Brain pericyte (primary cell): Measurements from ENCODE around the gene RHCE.
"Not testable (repeated sequence)": the region's sequence is repeated elsewhere in the genome, so short reads cannot be mapped to it uniquely, and the experiment has no call there.

Experiments used
- DNase-seq: peaks from one replicate; pipeline ENCODE4 v3.0.0-alpha.2; 2012; ENCODE audit warnings: low read depth, low spot score

The RHCE gene

DNA sequence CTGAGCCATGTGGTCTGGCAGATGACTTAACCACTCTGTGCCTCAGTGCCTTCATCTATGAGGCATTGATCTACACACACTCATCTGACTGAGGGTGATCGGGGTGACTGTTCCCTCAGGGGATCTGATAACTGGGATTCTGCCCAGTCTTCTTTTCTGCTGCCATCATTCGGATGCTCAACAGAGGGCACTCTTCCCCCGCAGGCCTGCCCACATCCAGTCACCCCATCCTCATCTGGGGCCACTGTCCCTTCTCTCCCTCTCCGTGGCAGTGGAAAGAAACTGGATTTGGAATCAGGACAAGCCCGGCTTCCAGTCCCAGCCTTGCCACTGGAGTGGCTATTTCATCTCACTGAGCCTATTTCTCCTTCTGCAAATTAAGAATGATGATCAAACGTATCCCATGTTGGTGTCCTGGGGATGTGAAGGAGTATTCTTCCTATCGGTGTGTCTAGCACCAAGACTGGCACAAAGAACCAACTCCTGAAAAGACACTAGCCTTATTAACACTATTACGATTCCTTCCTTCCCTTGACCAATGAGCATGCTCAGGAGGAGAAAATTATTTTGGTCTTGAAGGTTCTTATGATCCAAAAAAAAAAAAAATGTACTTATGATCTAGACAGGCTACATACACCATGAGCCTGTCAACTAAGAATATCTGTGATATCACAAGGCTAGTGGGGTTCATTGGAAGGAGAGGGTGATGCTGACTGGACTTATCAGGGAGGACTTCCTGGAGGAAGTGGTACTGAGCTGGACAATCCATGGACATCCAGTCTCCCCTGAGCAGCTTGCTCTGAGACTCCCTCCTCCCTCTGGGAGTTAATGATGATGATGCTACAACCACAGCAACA is 17.4 kb downstream of the RHCE start:
- DNase-seq, result not testable (repeated sequence)

- not testable (repeated sequence) for DNase-seq
These were observed 22.5 kb downstream of the RHCE start for GRCh38 chr1:25398079-25398478.

GRCh38 chr1:25397549-25397948 is 23.1 kb downstream of the RHCE start:
- not testable (repeated sequence) for DNase-seq

GRCh38 chr1:25392841-25393240 is 27.8 kb downstream of the RHCE start:
- DNase-seq, result no peak

DNA sequence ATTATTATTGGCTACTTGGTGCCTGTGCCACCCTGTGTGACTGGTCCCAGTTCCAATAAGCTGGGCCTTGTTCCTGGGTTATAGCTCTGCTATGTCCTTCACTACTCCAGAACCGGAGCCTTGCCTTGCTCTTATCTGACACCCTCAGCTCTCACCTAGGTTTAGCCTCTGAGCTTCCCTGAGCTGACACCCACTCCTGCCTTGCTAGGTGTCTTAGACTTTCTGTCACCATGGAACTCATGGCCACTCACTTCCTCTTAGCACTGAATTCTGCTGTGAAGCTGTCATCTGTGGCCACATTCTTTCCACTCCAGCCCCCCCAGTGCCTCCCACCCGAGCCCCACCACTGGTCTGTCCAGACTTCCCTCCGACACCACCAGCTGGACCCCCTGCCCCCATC is 30.9 kb downstream of the RHCE start:
- not testable (repeated sequence) for DNase-seq

DNA sequence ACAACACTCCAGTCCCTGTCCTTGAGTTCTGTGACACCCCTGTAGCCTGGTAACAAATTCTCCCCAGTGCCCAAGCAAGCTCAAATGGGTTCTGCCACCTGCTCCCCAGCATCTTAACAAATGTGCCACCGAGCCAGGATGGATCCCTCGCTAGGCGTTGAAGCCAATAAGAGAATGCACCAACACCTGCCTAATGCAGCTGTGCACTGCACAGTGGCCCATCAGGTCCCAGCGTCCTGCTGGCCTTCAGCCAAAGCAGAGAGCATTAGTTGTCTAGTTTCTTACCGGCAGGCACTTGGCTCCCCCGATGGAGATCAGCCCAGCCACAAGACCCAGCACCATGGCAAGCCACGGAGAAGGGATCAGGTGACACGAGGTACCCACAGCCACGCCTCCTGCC is 31.9 kb downstream of the RHCE start:
- DNase-seq, result not testable (repeated sequence)

DNA sequence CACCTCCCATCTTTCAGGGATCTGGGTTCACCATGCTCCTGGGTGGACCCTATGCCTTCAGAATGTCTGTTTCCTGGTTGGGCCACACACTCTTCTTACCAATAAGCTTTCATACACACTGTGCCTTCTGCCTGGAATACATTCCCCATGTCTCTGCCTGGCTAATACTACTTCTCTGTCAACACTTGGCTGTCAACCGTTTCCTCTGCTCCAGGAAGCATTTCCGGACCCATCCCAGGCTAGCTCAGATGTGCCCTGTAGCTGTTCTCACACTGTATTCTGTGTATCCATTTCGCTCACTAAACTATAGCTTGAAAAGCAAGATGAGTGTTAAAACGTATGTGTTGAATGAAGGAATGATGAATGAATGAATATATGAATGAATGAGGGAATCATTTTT is 33.5 kb downstream of the RHCE start:
- not testable (repeated sequence) for DNase-seq

DNA sequence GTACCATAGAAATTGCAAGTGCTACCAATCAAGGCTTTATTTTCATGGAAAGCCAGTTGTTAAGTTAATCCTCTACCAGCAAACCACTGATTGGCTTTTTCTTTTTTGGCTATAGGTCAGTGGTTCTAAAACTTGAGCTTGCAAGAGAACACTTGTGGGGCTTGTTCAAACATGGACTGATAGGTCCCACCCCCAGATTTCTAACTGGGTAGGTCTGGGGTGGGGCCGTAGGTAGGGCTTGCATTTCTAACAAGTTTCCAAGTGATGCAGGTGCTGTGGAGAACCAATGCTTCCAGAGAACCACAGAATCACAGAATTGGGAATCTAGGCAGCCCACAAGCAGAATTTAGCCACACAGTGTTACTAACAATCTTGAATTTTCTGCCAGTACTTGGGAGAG is 36.8 kb downstream of the RHCE start:
- not testable (repeated sequence) for DNase-seq

DNA sequence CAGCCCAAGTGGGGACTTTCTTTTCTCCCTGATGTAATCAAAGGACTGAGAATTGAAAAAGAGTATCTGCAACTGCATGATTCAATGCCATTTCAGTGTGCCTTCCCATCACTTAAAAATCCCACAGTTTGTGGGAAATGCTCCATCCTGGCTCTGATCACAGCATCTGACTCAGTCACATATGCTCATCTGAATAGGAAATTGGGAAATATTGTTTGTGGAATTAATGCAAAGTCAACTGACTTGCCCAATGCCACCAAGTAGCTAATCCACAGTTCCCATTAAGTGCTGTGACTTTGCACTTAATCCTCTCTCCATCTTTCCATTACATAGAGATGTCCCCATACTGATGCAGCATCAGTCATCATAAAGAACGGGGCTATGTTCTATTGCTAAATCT is 37.5 kb downstream of the RHCE start:
- DNase-seq, result not testable (repeated sequence)

DNA sequence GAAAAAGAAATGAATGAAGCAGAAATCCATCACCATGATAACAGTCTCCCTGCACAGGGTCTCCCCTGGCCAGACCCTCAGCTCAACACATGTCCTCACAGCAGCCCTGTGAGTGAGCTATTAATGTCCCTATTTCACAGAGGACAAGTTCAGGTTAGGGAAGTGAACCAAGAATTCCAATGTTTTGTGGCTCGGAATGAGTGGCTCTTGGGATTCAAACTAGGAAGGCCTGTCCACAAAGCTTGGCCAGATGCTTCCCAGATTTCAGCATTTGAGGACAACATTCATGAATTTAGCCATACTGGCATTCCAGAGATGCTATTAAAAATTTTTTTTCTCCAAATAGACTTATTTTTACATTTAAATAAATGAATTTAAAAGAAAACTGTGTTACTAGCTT is 38.1 kb downstream of the RHCE start:
- not testable (repeated sequence) for DNase-seq

DNA sequence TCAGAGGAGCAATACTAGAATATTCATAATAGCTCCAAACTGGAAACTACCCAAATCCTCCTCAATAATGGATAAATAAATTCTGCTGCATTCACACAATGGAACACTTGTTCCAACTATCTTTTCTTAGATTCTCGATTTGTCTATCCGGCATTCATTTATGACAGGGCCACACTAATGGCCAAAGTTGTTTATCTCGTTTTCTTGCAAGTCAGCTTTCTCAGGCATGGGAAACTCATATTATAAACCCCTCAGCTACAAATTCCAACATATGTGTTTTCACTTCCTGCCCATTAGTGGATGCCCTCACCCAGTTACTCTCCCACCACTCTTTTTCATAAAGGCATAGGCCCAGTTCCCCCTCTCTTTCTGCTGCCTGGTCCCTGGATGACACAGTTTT is 42.3 kb downstream of the RHCE start:
- DNase-seq, result not testable (repeated sequence)

GRCh38 chr1:25371757-25372156 is 48.9 kb downstream of the RHCE start:
- DNase-seq, result not testable (repeated sequence)

DNA sequence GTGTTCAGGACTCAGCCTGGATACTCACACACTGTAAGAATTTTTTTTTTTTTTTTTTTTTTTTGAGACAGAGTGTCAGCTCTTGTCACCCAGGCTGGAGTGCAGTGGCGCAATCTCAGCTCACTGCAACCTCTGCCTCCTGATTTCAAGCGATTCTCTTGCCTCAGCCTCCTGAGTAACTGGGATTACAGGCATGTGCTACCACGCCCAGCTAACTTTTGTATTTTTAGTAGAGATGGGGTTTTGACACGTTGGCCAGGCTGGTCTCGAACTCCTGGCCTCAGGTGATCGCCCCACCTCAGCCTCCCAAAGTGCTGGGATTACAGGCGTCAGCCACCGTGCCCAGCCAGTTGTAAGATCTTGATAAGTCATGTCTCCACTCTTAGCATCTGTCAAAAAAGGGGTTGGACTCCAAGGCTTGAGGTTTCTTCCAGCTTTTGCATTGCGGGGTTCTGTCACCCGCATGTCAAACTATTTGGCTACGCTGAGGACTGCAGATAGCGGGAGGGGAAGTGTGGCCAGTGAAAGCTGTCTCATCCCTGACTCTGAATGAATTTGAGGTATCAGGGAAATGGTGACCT is 50.8 kb downstream of the RHCE start:
- DNase-seq, result not testable (repeated sequence)

DNA sequence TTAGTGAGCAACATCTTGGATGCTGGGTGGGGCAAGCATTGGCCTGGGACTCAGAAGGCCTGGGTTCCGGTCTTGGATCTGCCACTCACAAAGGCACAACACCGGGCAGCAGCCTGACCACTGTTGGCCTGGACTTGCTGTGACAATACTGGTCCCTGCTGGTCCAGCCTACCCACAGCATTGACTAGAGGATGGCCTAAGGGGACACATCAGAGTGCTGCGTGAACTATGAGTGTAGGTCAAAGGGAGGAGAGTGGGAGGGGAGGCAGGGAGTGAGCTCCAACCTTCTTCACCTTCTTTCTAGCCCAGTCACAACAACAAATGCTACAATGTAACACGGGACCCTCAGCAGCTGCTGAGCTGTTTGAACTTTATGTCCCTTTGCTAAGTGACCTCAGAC is 51.4 kb downstream of the RHCE start:
- DNase-seq, result no peak

DNA sequence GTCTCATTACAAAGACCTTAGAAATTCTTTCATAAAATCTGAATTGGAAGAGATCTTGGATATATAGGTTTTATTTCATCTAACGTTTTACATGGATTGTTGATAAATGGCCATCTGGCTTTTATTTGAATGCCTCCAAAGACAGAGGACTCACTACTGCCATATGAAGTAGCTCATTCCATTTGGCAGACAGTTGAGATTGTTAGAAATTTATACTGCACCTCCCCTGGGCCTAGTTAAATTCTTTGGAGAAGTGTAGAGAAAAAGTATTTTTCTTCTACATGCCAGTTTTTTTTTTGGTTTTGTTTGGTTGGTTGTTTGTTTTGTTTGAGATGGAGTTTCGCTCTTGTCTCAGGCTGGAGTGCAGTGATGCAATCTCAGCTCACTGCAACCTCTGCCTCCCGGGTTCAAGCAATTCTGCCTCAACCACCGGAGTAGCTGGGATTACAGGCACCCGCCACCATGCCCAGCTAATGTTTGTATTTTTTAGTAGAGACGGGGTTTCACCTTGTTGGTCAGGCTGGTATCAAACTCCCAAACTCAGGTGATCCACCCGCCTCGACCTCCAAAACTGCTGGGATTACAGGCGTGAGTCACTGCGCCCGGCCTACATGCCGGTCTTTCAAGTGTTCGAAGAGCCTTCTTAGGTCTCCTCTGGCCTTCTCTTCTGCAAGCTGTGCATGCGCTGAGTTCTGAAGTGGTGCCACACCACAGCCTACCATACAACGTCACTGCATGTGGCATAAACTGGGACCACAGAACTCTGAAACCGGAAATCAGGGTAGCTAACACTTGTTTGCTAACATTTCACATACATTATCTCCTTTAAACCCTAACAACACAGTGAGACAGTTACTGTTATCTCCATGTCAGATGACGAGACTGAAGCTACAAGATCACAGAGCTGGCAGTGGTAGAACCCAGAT is 57.7 kb downstream of the RHCE start:
- not testable (repeated sequence) for DNase-seq

- DNase-seq, result no peak
These were observed 58.7 kb downstream of the RHCE start for GRCh38 chr1:25361901-25362300.

DNA sequence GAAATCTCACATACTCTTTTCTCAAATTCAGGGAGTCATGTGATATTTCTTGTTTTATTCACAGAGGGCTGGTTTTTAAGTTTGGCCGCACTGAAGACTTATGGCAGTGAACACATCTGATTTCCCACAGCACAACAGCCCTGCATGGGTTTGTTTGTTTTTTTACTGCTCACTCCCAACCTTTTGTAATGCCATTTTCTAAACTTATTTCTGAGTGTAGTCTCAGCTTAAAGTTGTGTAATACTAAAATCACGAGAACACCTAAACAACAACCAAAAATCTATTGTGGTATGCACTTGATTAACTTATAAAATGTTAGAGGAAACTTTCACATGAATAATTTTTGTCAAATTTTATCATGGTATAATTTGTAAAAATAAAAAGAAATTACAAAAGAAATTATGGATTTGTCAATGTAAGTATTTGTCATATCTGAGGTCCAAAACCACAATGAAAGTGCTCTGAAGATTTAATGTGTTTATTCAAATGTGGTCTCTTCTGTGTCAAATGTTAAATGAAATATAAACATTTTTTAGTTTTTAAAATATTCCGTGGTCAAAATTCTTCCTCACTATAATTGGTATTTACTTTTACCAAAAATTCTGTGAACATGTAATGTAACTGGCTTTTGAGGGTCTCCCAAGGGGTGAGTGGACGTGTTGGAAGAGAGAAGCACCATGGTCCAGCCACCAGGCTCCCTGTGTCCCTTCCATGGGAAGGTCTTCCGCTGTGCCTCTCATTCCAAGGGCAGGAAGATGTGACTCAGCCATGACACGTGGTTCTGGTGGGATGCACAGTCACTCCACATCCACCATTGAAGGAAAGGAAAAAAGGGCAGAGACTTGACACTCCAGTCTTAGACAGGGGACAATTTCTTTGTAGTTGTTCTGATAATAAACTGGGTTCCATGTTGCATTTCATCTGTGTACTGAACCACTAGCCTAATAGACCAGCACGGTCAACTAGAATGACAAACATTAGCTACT is 59.7 kb downstream of the RHCE start:
- DNase-seq, result no peak

DNA sequence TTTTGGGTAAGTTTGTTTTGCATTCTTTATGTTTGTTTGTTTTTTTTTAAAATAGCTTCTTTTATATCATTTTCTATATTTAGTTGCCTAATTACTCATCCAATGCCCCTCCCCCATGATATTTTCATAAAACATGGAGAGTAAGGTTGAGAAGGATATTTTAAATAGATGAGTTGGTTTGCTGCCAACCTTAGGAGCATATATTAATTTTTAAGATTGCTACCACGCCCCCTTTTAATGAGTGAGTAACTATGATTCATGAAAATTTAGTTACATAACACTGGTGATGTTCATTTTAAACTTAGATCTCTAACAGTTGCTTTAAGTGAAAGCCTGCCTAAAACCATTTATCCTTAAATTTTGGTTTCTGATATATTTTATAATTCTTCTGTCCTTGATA is 63.8 kb downstream of the RHCE start:
- DNase-seq, result no peak

GRCh38 chr1:25356441-25356840 is 64.2 kb downstream of the RHCE start:
- no peak for DNase-seq

GRCh38 chr1:25355841-25356395 is 64.7 kb downstream of the RHCE start:
- DNase-seq, result no peak

DNA sequence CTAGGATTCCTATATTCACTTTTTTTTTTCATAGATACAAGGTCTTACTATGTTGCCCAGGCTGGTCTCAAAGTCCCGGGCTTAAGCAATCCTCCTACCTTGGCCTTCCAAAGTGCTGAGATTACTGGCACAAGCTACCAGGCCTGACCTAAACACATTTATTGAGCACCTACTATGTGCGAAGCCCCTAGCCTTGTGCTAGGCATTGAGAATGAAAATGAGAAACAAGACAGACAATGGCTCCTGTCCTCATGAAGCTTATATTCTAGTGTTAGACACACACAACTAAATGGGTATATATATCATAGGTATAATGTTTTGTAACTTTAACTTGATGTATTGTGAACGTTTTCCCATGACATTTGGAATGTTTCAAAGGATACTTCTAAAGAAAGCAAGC is 71.0 kb downstream of the RHCE start:
- no peak for DNase-seq
